Fibroblast of villous mesenchyme (primary cell): ENCODE measurements around the gene CREB3L2. TPM values are rescaled to one million over a fixed set of nuclear protein-coding genes. Genes with fewer than 3 reads are reported as not detected.
"Not testable (repeated sequence)": the region's sequence is repeated elsewhere in the genome, so short reads cannot be mapped to it uniquely, and the experiment has no call there.

Experiments
- DNase-seq: peaks from one replicate; pipeline ENCODE4 v3.0.0-alpha.2; 2010; ENCODE audit warnings: low read depth
- H3K4me3 ChIP-seq: 2 replicates; pipeline ENCODE4 v1.5.1; 2011; ENCODE audit warnings: low read depth, mild to moderate bottlenecking, low read length
- CTCF ChIP-seq: IDR thresholded peaks from 2 replicates; pipeline ENCODE4 v1.5.1; 2012; ENCODE audit warnings: low read depth, mild to moderate bottlenecking, low read length; ENCODE audit not compliant: insufficient read depth
- total RNA-seq: library from RNA; depleted of rRNA; stranded (reverse); fragments of >200 nt; gene quantifications from 2 replicates; pipeline ENCODE4 v1.2.3, GENCODE V29; 2012

CREB3L2 gene
- total RNA-seq, 1 donor = 33.2 TPM

GRCh38 chr7:137832382-137832781 is 169.5 kb downstream of the CREB3L2 start:
- no peak overlapping the region for H3K4me3 ChIP-seq
- no peak for DNase-seq
- TF ChIP-seq CTCF = no peak

GRCh38 chr7:137831555-137831954 is 170.3 kb downstream of the CREB3L2 start:
- not testable (repeated sequence) for H3K4me3 ChIP-seq, DNase-seq

- no peak overlapping the region for H3K4me3 ChIP-seq
- no peak for DNase-seq
- no peak for TF ChIP-seq CTCF
Measured at GRCh38 chr7:137829337-137829992, 172.4 kb downstream of the CREB3L2 start.

GRCh38 chr7:137828456-137828855 is 173.4 kb downstream of the CREB3L2 start:
- TF ChIP-seq CTCF = no peak
- no peak overlapping the region for H3K4me3 ChIP-seq
- no peak for DNase-seq

GRCh38 chr7:137825489-137825888 is 176.4 kb downstream of the CREB3L2 start:
- DNase-seq = no peak
- no peak for TF ChIP-seq CTCF
- no peak overlapping the region for H3K4me3 ChIP-seq

Other genes with a start within 250 kb of the CREB3L2 start
- gene DGKI, start 155.1 kb downstream of the CREB3L2 start, total RNA-seq = 3.5 and 11.3 TPM in 2 replicates
- gene AKR1D1, start 74.4 kb upstream of the CREB3L2 start, total RNA-seq = not detected in 2 replicates